ENCODE measurements around the gene ITK.

The ITK gene

GRCh38 chr5:157159209-157159751, 21.4 kb upstream of the ITK start:
- peaks cover 14% of the 10 kb centered on the region for H3K27me3 ChIP-seq (replicated peaks; ENCODE audit: control insufficient read depth, insufficient read depth, low read length)
- DNase-seq (ENCODE audit: low read depth), result no peak
- no peak overlapping the region for H3K4me3 ChIP-seq (ENCODE audit: low read length)

DNA sequence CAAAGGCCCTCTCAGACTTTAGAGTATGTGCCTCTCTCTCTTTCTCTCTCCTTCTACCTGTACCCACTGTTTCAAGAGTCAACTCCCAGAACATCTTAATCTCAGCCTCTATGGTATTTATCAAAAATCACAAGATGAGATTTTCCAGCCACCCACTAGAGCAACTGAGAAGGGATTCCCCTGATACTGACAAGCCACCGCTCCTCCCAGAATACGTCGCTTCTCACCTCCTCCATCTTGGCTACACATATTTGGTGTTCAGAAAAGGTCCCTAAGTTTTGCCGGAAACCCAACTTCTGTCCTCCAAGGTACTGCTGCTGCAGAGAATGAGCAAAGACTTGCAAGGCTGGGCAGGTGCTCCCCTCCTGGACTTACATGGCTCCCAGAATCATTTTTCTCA, 20.6 kb upstream of the ITK start:
- no peaks in the 10 kb centered on the region for H3K4me1 ChIP-seq (ENCODE audit: control insufficient read depth, insufficient read depth, low read length)
- peaks cover 14% of the 10 kb centered on the region for H3K27me3 ChIP-seq (replicated peaks; ENCODE audit: control insufficient read depth, insufficient read depth, low read length)
- no peak overlapping the region for H3K4me3 ChIP-seq (ENCODE audit: low read length)
- H3K9me3 ChIP-seq (ENCODE audit: control insufficient read depth, low read length), result peaks cover 7% of the 10 kb centered on the region
- DNase-seq (ENCODE audit: low read depth), result no peak
- H3K9ac ChIP-seq (ENCODE audit: low read length), result no peak overlapping the region
- no peaks in the 10 kb centered on the region for H3K36me3 ChIP-seq (ENCODE audit: control insufficient read depth, insufficient read depth, low read length, severe bottlenecking)

More at GRCh38 chr5:157159209-157159751, 21.4 kb upstream of the ITK start:
- no peak overlapping the region for H3K9ac ChIP-seq (ENCODE audit: low read length)
- H3K36me3 ChIP-seq (ENCODE audit: control insufficient read depth, insufficient read depth, low read length, severe bottlenecking), result no peaks in the 10 kb centered on the region
- no peaks in the 10 kb centered on the region for H3K4me1 ChIP-seq (ENCODE audit: control insufficient read depth, insufficient read depth, low read length)
- peaks cover 9% of the 10 kb centered on the region for H3K9me3 ChIP-seq (ENCODE audit: control insufficient read depth, low read length)

DNA sequence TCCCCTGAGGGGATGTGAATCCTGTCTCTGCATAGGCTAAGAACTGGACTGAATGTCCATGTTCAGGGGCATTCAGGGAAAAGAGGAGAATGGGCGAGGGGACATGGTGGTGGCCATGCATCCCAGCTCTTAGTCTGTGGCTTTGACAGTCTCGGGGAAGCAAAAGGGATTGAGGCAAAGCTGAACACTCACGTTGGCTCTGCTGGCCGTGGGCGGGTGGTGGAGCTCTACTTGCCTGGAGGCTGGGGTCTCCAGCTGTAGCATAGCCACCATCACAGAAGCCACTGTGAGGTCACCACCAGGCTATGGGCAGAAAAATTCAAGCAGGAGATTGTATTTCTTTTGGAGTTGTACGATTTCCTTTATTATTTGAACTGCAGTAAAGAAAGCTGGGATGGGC, 18.6 kb upstream of the ITK start:
- no peak for DNase-seq (ENCODE audit: low read depth)
- Histone ChIP-seq H3K9me3 (ENCODE audit: control insufficient read depth, low read length) (no peaks in the 10 kb centered on the region), H3K4me1 (ENCODE audit: control insufficient read depth, insufficient read depth, low read length) (no peaks in the 10 kb centered on the region), H3K4me3 (ENCODE audit: low read length) (no peak overlapping the region), H3K27me3 (replicated peaks; ENCODE audit: control insufficient read depth, insufficient read depth, low read length) (peaks cover 19% of the 10 kb centered on the region), H3K36me3 (ENCODE audit: control insufficient read depth, insufficient read depth, low read length, severe bottlenecking) (no peaks in the 10 kb centered on the region), H3K9ac (ENCODE audit: low read length) (no peak overlapping the region)

DNA sequence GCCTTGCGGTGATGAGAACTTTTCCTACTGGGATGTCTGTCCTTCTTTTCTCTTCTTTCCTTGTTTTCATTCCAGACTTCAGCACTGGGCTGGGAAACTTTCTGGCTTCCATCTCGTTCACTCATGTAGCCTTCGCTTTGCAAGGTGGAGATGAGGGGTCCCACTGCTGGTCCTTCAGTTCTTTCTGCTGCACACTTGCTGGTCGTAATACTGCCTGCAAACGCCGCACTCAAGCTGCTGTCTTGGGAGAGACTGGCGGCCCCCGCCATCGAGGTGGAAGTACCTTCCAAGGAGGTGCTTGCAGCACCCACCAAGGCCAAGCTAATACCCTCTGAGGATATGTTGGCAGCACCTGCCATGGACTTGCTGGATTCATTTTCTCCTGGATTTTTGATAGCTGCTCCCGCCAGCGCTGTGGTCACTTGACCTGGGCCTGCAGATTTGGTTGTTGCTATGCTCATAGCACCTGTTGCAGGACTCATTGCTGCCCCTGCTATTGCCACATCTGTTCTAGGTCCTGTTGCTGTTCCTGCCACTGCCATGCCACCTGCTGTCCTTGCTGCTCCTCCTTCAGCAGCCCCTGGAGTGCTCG, 17.6 kb upstream of the ITK start:
- Histone ChIP-seq H3K4me3 (ENCODE audit: low read length) (no peak overlapping the region), H3K27me3 (replicated peaks; ENCODE audit: control insufficient read depth, insufficient read depth, low read length) (peaks cover 19% of the 10 kb centered on the region), H3K36me3 (ENCODE audit: control insufficient read depth, insufficient read depth, low read length, severe bottlenecking) (no peaks in the 10 kb centered on the region), H3K9me3 (ENCODE audit: control insufficient read depth, low read length) (no peaks in the 10 kb centered on the region), H3K9ac (ENCODE audit: low read length) (no peak overlapping the region), H3K4me1 (ENCODE audit: control insufficient read depth, insufficient read depth, low read length) (no peaks in the 10 kb centered on the region)
- DNase-seq (ENCODE audit: low read depth), result no peak

GRCh38 chr5:157164521-157164920, 16.1 kb upstream of the ITK start:
- Histone ChIP-seq H3K9ac (ENCODE audit: low read length) (no peak overlapping the region), H3K36me3 (ENCODE audit: control insufficient read depth, insufficient read depth, low read length, severe bottlenecking) (no peaks in the 10 kb centered on the region), H3K4me1 (ENCODE audit: control insufficient read depth, insufficient read depth, low read length) (no peaks in the 10 kb centered on the region), H3K9me3 (ENCODE audit: control insufficient read depth, low read length) (no peaks in the 10 kb centered on the region), H3K4me3 (ENCODE audit: low read length) (no peak overlapping the region), H3K27me3 (replicated peaks; ENCODE audit: control insufficient read depth, insufficient read depth, low read length) (peaks cover 19% of the 10 kb centered on the region)
- no peak for DNase-seq (ENCODE audit: low read depth)

DNA sequence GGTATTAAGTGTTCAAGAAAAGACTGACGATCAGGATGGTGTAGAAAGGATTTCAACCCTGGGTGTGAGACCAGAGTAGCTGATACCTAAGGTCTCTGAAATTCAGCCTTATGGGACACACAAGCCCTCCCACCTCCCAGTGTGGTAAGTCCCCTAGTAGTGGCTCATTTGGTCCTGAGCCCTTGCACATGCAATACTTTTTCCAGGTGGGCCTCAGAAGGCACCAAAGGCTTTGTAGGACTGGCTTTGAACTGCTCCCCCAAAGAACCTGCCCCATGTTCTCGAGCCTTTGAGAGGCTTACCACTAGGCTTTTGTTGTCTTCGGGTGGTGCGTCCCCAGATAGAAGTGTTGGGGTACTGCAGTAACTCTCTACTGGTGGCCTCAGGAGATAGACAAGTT, 15.4 kb upstream of the ITK start:
- Histone ChIP-seq H3K36me3 (ENCODE audit: control insufficient read depth, insufficient read depth, low read length, severe bottlenecking) (no peaks in the 10 kb centered on the region), H3K4me3 (ENCODE audit: low read length) (no peak overlapping the region), H3K9me3 (ENCODE audit: control insufficient read depth, low read length) (no peaks in the 10 kb centered on the region), H3K4me1 (ENCODE audit: control insufficient read depth, insufficient read depth, low read length) (no peaks in the 10 kb centered on the region), H3K27me3 (replicated peaks; ENCODE audit: control insufficient read depth, insufficient read depth, low read length) (peaks cover 19% of the 10 kb centered on the region), H3K9ac (ENCODE audit: low read length) (no peak overlapping the region)
- no peak for DNase-seq (ENCODE audit: low read depth)

GRCh38 chr5:157165668-157166067, 15.0 kb upstream of the ITK start:
- Histone ChIP-seq H3K27me3 (replicated peaks; ENCODE audit: control insufficient read depth, insufficient read depth, low read length) (peaks cover 22% of the 10 kb centered on the region), H3K9me3 (ENCODE audit: control insufficient read depth, low read length) (peaks cover 3% of the 10 kb centered on the region), H3K36me3 (ENCODE audit: control insufficient read depth, insufficient read depth, low read length, severe bottlenecking) (no peaks in the 10 kb centered on the region), H3K9ac (ENCODE audit: low read length) (no peak overlapping the region), H3K4me1 (ENCODE audit: control insufficient read depth, insufficient read depth, low read length) (no peaks in the 10 kb centered on the region), H3K4me3 (ENCODE audit: low read length) (no peak overlapping the region)
- no peak for DNase-seq (ENCODE audit: low read depth)

GRCh38 chr5:157166214-157167213, 14.1 kb upstream of the ITK start, which contains the start of gene GARIN3:
GARIN3 (minus strand) TSS chr5:157166264; CDS start chr5:157166168, 96 bp downstream.
- no peaks in the 10 kb centered on the region for H3K36me3 ChIP-seq (ENCODE audit: control insufficient read depth, insufficient read depth, low read length, severe bottlenecking)
- no peaks in the 10 kb centered on the region for H3K4me1 ChIP-seq (ENCODE audit: control insufficient read depth, insufficient read depth, low read length)
- no peak within 1 kb of the TSS for H3K4me3 ChIP-seq (ENCODE audit: low read length)
- peaks cover 25% of the 10 kb centered on the region for H3K27me3 ChIP-seq (replicated peaks; ENCODE audit: control insufficient read depth, insufficient read depth, low read length)
- no peak within 1 kb of the TSS for H3K9ac ChIP-seq (ENCODE audit: low read length)
- no peak for DNase-seq (ENCODE audit: low read depth)
- H3K9me3 ChIP-seq (ENCODE audit: control insufficient read depth, low read length), result peaks cover 6% of the 10 kb centered on the region

- Histone ChIP-seq H3K4me3 (ENCODE audit: low read length) (no peak overlapping the region), H3K4me1 (ENCODE audit: control insufficient read depth, insufficient read depth, low read length) (no peaks in the 10 kb centered on the region), H3K9me3 (ENCODE audit: control insufficient read depth, low read length) (peaks cover 6% of the 10 kb centered on the region), H3K36me3 (ENCODE audit: control insufficient read depth, insufficient read depth, low read length, severe bottlenecking) (no peaks in the 10 kb centered on the region), H3K9ac (ENCODE audit: low read length) (no peak overlapping the region), H3K27me3 (replicated peaks; ENCODE audit: control insufficient read depth, insufficient read depth, low read length) (peaks cover 20% of the 10 kb centered on the region)
- peak; percentile 31 for DNase-seq (ENCODE audit: low read depth)
These were observed 13.4 kb upstream of the ITK start for GRCh38 chr5:157167214-157167621.

GRCh38 chr5:157168286-157168685, 12.4 kb upstream of the ITK start:
- H3K4me3 ChIP-seq (ENCODE audit: low read length), result no peak overlapping the region
- H3K27me3 ChIP-seq (replicated peaks; ENCODE audit: control insufficient read depth, insufficient read depth, low read length), result peaks cover 10% of the 10 kb centered on the region
- no peak for DNase-seq (ENCODE audit: low read depth)
- no peaks in the 10 kb centered on the region for H3K4me1 ChIP-seq (ENCODE audit: control insufficient read depth, insufficient read depth, low read length)
- H3K36me3 ChIP-seq (ENCODE audit: control insufficient read depth, insufficient read depth, low read length, severe bottlenecking), result no peaks in the 10 kb centered on the region
- H3K9me3 ChIP-seq (ENCODE audit: control insufficient read depth, low read length), result peaks cover 6% of the 10 kb centered on the region
- no peak overlapping the region for H3K9ac ChIP-seq (ENCODE audit: low read length)

- no peak overlapping the region for H3K4me3 ChIP-seq (ENCODE audit: low read length)
These were observed 8.2 kb upstream of the ITK start for GRCh38 chr5:157172403-157172802.

More at GRCh38 chr5:157172403-157172802, 8.2 kb upstream of the ITK start:
- DNase-seq (ENCODE audit: low read depth), result no peak
- no peaks in the 10 kb centered on the region for H3K4me1 ChIP-seq (ENCODE audit: control insufficient read depth, insufficient read depth, low read length)
- H3K9ac ChIP-seq (ENCODE audit: low read length), result no peak overlapping the region
- H3K9me3 ChIP-seq (ENCODE audit: control insufficient read depth, low read length), result peaks cover 6% of the 10 kb centered on the region
- peaks cover 5% of the 10 kb centered on the region for H3K27me3 ChIP-seq (replicated peaks; ENCODE audit: control insufficient read depth, insufficient read depth, low read length)
- H3K36me3 ChIP-seq (ENCODE audit: control insufficient read depth, insufficient read depth, low read length, severe bottlenecking), result no peaks in the 10 kb centered on the region
